ENCODE results near the gene PLAGL2. TPM values are rescaled to one million over a fixed set of nuclear protein-coding genes. Genes with fewer than 3 reads are reported as not detected.

The PLAGL2 gene
- total and polyA plus RNA-seq, 2 of the 4 experiments (the other 2 are of a cell fraction): 2.9 to 7.7 TPM

GRCh38 chr20:32162351-32162750 lies 45.2 kb downstream of the PLAGL2 start:
- Histone ChIP-seq H3K14ac (replicated peaks; ENCODE audit: low read depth, low read length) (no peak overlapping the region), H3K4ac (ENCODE audit: low read depth, low read length) (no peak overlapping the region), H3K9me3 (ENCODE audit: control insufficient read depth, insufficient read depth, low read length) (no peaks in the 10 kb centered on the region), H3K9ac (ENCODE audit: low read depth, low read length) (no peak overlapping the region), H3K36me3 (ENCODE audit: control insufficient read depth, insufficient read depth, low read length) (peaks cover 74% of the 10 kb centered on the region), H2AK5ac (ENCODE audit: low read depth, low read length) (no peak overlapping the region), H3K4me1 (ENCODE audit: control insufficient read depth, insufficient read depth, low read length) (no peaks in the 10 kb centered on the region), H3K23ac (ENCODE audit: low read depth, low read length) (no peak overlapping the region), H3K9me1 (ENCODE audit: insufficient read depth, low read length) (peaks cover 11% of the 10 kb centered on the region), H4K5ac (ENCODE audit: low read depth, low read length) (no peak overlapping the region), H2BK5ac (ENCODE audit: low read depth, low read length, poor library complexity, severe bottlenecking) (no peak overlapping the region), H3K18ac (ENCODE audit: low read depth, low read length) (no peak overlapping the region), H3K4me2 (ENCODE audit: low read depth, low read length) (no peak overlapping the region), H3K27ac (ENCODE audit: insufficient read depth, low read length) (no peak overlapping the region), H2BK20ac (ENCODE audit: low read depth, low read length) (no peak overlapping the region), H3K4me3 (ENCODE audit: insufficient read depth, low read depth, low read length) (no peak overlapping the region), H2BK15ac (ENCODE audit: low read depth, low read length) (no peak overlapping the region), H2BK120ac (ENCODE audit: low read depth, low read length) (no peak overlapping the region), H2AFZ (replicated peaks; ENCODE audit: low read length, poor library complexity) (no peak overlapping the region), H4K91ac (ENCODE audit: insufficient read depth, low read depth, low read length) (no peak overlapping the region), H4K20me1 (ENCODE audit: insufficient read depth, low read length) (no peaks in the 10 kb centered on the region), H3K56ac (ENCODE audit: extremely low read depth, insufficient read depth, low read length) (no peak overlapping the region), H3K79me1 (ENCODE audit: low read depth in 1 of 2, low read length in 2 of 2) (peaks cover 0 to 8% of the 10 kb centered on the region in 2 experiments; a peak in 1 of 4 replicates), H4K8ac (ENCODE audit: low read depth in 2 of 2, low read length in 2 of 2) (no peak overlapping the region), H3K27me3 (ENCODE audit: control insufficient read depth, insufficient read depth, low read length) (no peaks in the 10 kb centered on the region), H2AK9ac (replicated peaks; ENCODE audit: low read depth, low read length, poor library complexity) (no peak overlapping the region)
- CTCF ChIA-PET: no interaction called here
- POLR2A ChIA-PET (ENCODE audit: unreplicated experiment): no interaction called here
- dilution Hi-C loops (cut with HindIII; ENCODE audit: low sequenced_read_pairs, unreplicated experiment): no loop called here
- in situ Hi-C loops (cut with MboI; ENCODE audit: low sequenced_read_pairs): no loop called here
- intact Hi-C loops (cut with micrococcal nuclease): no loop called here
- no peak for DNase-seq
- TF ChIP-seq FOS (IDR thresholded peaks at IDR 0.05; ENCODE audit: low read depth, low read length) (no peak), BHLHE40 (IDR thresholded peaks at IDR 0.05; ENCODE audit: low read depth, low read length) (no peak), MXI1 (IDR thresholded peaks at IDR 0.05; ENCODE audit: borderline replicate concordance, low read depth, low read length) (no peak), CHD1 (IDR thresholded peaks at IDR 0.05; ENCODE audit: low read depth, low read length) (no peak), POLR2A (IDR thresholded peaks at IDR 0.05; ENCODE audit: low read depth, low read length) (no peak), NFE2L2 (IDR thresholded peaks at IDR 0.05; ENCODE audit: low read depth, low read length) (no peak)
- TF ChIP-seq, protein P1, sequence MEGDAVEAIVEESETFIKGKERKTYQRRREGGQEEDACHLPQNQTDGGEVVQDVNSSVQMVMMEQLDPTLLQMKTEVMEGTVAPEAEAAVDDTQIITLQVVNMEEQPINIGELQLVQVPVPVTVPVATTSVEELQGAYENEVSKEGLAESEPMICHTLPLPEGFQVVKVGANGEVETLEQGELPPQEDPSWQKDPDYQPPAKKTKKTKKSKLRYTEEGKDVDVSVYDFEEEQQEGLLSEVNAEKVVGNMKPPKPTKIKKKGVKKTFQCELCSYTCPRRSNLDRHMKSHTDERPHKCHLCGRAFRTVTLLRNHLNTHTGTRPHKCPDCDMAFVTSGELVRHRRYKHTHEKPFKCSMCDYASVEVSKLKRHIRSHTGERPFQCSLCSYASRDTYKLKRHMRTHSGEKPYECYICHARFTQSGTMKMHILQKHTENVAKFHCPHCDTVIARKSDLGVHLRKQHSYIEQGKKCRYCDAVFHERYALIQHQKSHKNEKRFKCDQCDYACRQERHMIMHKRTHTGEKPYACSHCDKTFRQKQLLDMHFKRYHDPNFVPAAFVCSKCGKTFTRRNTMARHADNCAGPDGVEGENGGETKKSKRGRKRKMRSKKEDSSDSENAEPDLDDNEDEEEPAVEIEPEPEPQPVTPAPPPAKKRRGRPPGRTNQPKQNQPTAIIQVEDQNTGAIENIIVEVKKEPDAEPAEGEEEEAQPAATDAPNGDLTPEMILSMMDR (conservative IDR thresholded peaks at IDR 0.05; ENCODE audit: low read depth, low read length): no peak
- TF ChIP-seq, protein P2, sequence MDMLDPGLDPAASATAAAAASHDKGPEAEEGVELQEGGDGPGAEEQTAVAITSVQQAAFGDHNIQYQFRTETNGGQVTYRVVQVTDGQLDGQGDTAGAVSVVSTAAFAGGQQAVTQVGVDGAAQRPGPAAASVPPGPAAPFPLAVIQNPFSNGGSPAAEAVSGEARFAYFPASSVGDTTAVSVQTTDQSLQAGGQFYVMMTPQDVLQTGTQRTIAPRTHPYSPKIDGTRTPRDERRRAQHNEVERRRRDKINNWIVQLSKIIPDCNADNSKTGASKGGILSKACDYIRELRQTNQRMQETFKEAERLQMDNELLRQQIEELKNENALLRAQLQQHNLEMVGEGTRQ (IDR thresholded peaks at IDR 0.05; ENCODE audit: low read depth, low read length): no peak
- no peak for ATAC-seq (ENCODE audit: low read depth)
- no CpG with 5 or more reads among the region's 3 CpGs for WGBS, 2 experiments (ENCODE audit: extremely low coverage in 2 of 2, insufficient read length in 1 of 2)
- no TSS peak for BruUV-seq (replicated peaks)

Measured in IMR-90 (cell line).